SJSA1 (cell line): ENCODE data around the gene SIL1. TPM values are rescaled to one million over a fixed set of nuclear protein-coding genes. Genes with fewer than 3 reads are reported as not detected.
"Not testable (repeated sequence)": the region's sequence is repeated elsewhere in the genome, so short reads cannot be mapped to it uniquely, and the experiment has no call there.

ENCODE experiments used
- DNase-seq, 2 experiments: peaks; one replicate each; pipeline ENCODE4 v3.0.0-alpha.2; 2015 to 2020; ENCODE audit warnings: low spot score in 2 of 2, low read depth in 1 of 2
- H3K27ac ChIP-seq: fragments of 250-450 bp; sonication (Bioruptor Pico); 2 replicates; pipeline ENCODE4 v1.5.1; 2020; ENCODE audit warnings: mild to moderate bottlenecking, moderate library complexity
- H3K27me3 ChIP-seq: fragments of 250-450 bp; sonication (Bioruptor Pico); replicated peaks from 2 replicates; pipeline ENCODE4 v1.5.1; 2020; ENCODE audit warnings: mild to moderate bottlenecking, moderate library complexity
- H3K36me3 ChIP-seq: fragments of 250-450 bp; sonication (Bioruptor Pico); 2 replicates; pipeline ENCODE4 v1.5.1; 2020; ENCODE audit warnings: mild to moderate bottlenecking
- H3K4me1 ChIP-seq: fragments of 250-450 bp; sonication (Bioruptor Pico); replicated peaks from 2 replicates; pipeline ENCODE4 v1.6.1; 2021; ENCODE audit warnings: mild to moderate bottlenecking
- H3K4me3 ChIP-seq: fragments of 250-450 bp; sonication (Bioruptor Pico); 2 replicates; pipeline ENCODE4 v1.5.1; 2020; ENCODE audit warnings: mild to moderate bottlenecking
- H3K9me3 ChIP-seq: fragments of 250-450 bp; sonication (Bioruptor Pico); replicated peaks from 2 replicates; pipeline ENCODE4 v1.5.1; 2020; ENCODE audit warnings: mild to moderate bottlenecking
- total RNA-seq: library from RNA; depleted of rRNA; stranded (reverse); fragments of >200 nt; shearing (Covaris generic); gene quantifications from 2 replicates; pipeline ENCODE4 v1.2.3, GENCODE V29; 2014

Gene SIL1
- total RNA-seq, 1 experiment from 2014 or later, result 58.2 TPM

DNA sequence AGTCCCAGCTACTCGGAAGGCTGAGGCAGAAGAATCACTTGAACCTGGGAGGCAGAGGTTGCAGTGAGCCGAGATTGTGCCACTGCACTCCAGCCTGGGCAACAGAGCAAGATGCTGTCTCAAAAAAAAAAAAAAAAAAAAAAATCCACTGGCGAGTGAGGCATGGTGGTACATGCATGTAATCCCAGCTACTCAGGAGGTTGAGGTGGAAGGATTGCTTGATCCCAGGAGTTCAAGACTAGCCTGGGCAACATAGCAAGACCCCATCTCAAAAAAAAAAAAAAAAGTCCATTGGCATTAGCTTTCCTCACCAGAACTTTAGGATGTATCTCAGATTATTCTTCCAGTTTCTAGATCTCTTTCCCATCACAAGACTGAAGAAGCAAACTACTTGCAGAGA lies 6.2 kb downstream of the SIL1 start:
- peaks cover 24% of the 10 kb centered on the region for H3K36me3 ChIP-seq
- not testable (repeated sequence) for H3K4me3 ChIP-seq, H3K27me3 ChIP-seq, H3K27ac ChIP-seq, DNase-seq, H3K9me3 ChIP-seq, H3K4me1 ChIP-seq

DNA sequence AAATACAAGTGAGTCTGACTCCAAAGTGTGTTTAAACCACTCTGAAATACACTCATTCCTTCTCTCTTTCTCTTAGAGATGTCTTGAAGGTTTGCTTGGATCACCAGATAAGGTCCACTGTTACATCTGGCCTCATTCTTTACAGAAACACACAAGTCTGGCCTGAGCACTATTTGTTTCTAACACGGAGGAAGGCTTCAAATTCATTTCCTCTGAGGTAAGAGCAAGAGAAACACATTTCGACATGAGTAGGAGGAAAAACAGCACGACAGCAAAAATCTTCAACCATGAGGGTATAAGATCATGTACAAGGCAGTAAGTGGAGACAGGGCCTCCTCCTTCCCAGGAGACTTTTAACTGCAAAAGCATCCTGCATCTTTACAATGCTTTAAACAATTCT lies 8.0 kb downstream of the SIL1 start:
- 0 out of 2 replicates have a peak, but pooled peaks cover 4% of the 10 kb centered on the region for H3K4me1 ChIP-seq
- no peaks in the 10 kb centered on the region for H3K27me3 ChIP-seq
- no peak for DNase-seq
- peaks cover 20% of the 10 kb centered on the region for H3K36me3 ChIP-seq
- no peak overlapping the region for H3K27ac ChIP-seq
- no peak overlapping the region for H3K4me3 ChIP-seq
- H3K9me3 ChIP-seq, result no peaks in the 10 kb centered on the region; the same call in 1 of the 2 replicates

DNA sequence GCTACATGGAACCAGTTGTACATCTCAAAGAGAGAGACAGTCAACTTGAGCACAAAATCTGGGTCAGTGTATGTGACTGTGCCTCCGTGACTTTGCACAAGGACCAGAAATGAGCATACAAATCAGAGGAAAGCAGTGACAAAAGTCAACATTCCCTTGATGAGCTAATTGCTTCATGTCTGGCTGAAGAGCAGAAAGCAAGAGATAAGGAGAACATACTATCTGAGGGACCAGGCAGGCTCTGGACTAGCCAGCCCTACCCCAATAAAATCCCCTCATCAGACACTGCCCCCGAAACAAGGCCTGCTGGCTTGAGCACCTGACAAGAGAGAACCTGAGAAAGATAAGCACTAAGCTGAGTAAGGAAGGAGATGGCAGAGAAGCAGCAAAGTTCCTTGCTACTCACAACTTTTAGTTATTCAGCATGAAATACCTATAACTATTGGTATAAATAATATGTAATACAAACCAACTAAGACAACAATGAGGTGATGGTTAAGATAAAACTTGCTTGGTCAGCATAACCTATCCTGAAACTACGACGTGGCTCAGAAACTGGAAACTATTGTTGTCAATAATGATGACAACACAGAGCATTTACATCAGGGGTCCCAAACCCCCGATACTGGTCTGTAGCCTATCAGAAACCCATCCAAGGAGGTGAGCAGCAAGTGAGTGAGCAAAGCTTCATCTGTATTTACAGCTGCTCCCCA lies 9.5 kb downstream of the SIL1 start:
- Histone ChIP-seq H3K4me3 (no peak overlapping the region), H3K9me3 (no peaks in the 10 kb centered on the region; the same call in 1 of the 2 replicates), H3K27ac (no peak overlapping the region), H3K36me3 (peaks cover 20% of the 10 kb centered on the region), H3K4me1 (0 out of 2 replicates have a peak, but pooled peaks cover 4% of the 10 kb centered on the region), H3K27me3 (no peaks in the 10 kb centered on the region)
- DNase-seq, result no peak

DNA sequence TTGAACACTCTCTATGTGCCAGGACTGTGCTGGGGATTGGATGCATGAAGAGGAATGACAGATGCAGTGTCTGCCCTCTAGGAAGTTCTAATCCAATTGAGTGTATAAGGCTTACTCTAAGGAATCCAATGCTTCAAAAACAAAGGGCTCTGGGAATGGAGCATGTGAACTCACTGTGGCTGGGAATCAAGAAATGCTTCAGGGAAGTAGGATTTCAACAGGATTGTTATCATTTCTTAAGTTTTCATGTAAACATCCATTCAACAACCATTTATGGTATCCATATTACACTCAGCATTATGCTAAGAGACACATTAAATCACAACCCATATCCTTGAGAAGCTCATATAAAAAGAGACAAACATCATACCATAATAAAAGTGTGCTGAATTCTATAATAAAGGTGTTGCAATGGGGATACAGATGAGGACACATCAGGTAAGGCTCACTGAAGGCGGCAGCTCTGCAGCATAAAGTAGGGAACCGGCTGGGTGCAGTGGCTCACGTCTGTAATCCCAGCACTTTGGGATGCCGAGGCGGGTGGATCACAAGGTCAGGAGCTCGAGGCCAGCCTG lies 11.3 kb downstream of the SIL1 start:
- Histone ChIP-seq H3K9me3 (no peaks in the 10 kb centered on the region; the same call in 1 of the 2 replicates), H3K4me1 (0 out of 2 replicates have a peak, but pooled peaks cover 4% of the 10 kb centered on the region), H3K27ac (no peak overlapping the region), H3K27me3 (no peaks in the 10 kb centered on the region), H3K4me3 (no peak overlapping the region), H3K36me3 (peaks cover 20% of the 10 kb centered on the region)
- no peak for DNase-seq

DNA sequence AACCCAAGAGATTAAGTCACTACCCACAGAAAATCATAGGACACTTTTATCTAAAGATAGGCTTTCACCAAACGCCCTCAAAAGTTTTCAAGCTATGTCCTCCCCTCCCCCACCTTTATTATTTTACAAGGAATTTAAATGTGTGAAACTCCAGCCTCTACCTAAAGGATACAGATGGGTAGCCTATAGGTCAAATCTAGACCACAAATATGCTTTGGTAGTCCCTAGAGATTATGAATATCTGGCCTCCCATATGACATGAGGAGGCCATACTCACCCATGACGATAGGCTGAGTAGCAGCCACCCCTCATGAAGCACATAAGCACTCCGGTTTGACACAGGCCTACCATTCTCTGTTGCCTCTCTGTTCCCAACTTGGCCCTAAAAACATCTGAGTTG lies 11.9 kb downstream of the SIL1 start:
- no peaks in the 10 kb centered on the region; the same call in 1 of the 2 replicates for H3K9me3 ChIP-seq
- no peak overlapping the region for H3K27ac ChIP-seq
- peaks cover 20% of the 10 kb centered on the region for H3K36me3 ChIP-seq
- DNase-seq, result no peak
- no peaks in the 10 kb centered on the region for H3K27me3 ChIP-seq
- H3K4me1 ChIP-seq, result 0 out of 2 replicates have a peak, but pooled peaks cover 4% of the 10 kb centered on the region
- no peak overlapping the region for H3K4me3 ChIP-seq

DNA sequence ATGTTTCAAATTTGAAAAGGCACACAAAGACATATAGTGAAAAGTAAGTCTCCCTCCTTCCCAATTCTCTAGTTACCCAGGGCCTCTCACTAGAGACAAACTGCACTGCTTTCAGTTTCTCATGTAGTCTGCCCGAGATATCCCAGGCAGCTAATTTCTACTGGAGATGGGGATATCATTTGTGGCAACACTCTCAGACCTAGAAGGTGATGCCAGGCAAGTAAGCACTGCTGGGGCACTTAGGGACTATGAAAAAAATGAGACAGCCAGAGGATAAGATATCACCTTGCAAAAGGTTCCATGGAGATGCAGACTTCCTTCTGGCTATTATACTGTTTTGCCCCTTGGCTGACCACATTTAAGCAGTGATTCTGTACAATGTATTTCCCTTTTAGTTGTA lies 12.6 kb downstream of the SIL1 start:
- no peak for DNase-seq

DNA sequence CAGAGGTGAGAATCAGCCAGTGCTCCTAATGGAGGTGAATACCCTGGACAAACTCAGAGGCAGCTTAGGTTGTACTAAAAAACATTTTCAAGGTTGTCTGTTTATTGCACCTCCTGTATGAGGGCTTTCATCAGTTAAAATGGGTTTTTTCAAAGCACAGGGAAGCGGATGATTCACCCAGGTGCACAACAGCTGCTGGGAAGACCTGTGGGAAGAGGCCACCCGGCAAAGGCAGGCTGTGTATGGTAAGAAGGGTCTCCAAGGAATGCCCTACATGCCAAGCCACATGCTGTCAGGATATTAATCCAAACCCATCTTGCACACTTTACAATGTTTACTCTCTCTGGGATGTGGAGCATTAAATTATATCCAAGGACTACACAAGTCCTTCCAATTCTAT lies 14.7 kb downstream of the SIL1 start:
- no peaks in the 10 kb centered on the region for H3K27me3 ChIP-seq
- H3K4me1 ChIP-seq, result 0 out of 2 replicates have a peak, but pooled peaks cover 4% of the 10 kb centered on the region
- DNase-seq, result no peak
- no peaks in the 10 kb centered on the region for H3K9me3 ChIP-seq
- H3K4me3 ChIP-seq, result no peak overlapping the region
- H3K36me3 ChIP-seq, result peaks cover 8% of the 10 kb centered on the region; the same call in 1 of the 2 replicates
- H3K27ac ChIP-seq, result no peak overlapping the region

More for the DNA sequence above, 12.6 kb downstream of the SIL1 start:
- 0 out of 2 replicates have a peak, but pooled peaks cover 4% of the 10 kb centered on the region for H3K4me1 ChIP-seq
- no peaks in the 10 kb centered on the region for H3K27me3 ChIP-seq
- no peak overlapping the region for H3K4me3 ChIP-seq
- no peaks in the 10 kb centered on the region; the same call in 1 of the 2 replicates for H3K9me3 ChIP-seq
- H3K36me3 ChIP-seq, result peaks cover 17% of the 10 kb centered on the region
- no peak overlapping the region for H3K27ac ChIP-seq

DNA sequence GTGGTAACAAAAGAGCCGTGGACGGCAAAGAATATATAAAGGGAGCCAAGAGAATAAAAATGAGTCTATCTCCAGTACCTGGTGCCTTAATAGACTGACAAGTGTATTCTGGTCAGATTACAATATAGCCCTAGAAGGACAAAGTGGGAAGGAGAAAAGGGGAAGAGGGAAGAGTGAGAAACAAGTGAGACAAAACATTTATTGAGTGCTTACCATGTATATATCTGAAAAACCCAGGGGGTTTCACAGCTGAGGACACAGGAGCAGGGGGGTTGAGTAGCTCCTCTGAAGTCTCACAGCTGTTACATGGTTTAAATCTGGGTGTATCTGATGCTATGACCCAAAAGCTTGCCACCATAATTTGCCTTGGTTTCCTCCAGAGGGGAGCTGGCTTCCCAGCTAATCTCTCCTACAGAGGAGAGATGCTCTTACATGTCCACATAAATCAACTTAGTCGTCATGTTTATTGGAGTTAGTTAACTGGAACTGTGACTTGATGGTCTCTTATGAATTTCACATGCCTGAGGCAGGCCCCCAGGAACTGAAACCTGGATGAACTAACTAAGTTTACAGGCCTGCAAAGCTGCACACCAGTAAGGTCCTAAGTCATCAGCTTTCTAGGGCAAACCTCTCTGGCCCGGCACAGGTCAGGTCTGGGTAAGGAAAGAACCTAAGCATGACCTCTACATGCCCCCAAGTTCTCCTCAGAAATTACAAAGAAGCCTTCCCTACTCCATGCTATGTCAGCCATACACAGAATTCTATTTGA lies 15.5 kb downstream of the SIL1 start:
- no peaks in the 10 kb centered on the region for H3K27me3 ChIP-seq
- H3K36me3 ChIP-seq, result peaks cover 8% of the 10 kb centered on the region; the same call in 1 of the 2 replicates
- H3K9me3 ChIP-seq, result no peaks in the 10 kb centered on the region
- H3K27ac ChIP-seq, result no peak overlapping the region
- no peak overlapping the region for H3K4me3 ChIP-seq
- no peak for DNase-seq
- H3K4me1 ChIP-seq, result 0 out of 2 replicates have a peak, but pooled peaks cover 4% of the 10 kb centered on the region

DNA sequence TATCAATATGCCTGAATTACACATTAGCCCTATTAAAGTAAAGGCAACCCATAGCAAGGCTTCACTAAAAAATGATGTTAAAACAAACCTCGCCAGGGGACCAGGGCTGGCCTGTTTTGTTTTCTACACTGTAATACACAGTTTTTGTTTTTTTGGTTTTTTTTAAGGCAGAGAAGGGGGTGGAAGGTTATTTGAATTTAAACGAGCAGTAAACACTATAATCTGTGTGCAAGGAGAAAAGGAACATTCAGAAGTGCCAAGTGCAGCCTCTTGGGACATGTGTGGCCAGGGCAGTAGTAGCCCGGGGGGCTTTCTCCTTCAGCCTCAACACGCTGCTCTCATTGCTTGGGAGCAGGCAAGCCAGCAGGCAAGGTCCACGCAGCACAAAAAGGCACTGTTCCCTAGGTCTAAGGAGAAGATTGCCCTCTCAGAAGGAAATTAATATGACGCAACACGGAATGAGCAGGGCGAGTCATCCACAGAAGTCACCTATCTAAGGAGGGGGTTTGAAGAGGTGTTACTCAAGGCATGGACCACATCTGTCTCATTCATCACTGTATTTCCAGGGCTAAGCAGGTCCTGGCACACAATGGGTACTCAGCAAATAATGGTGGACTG lies 16.2 kb downstream of the SIL1 start:
- no peak for DNase-seq
- H3K36me3 ChIP-seq, result peaks cover 7% of the 10 kb centered on the region; the same call in 1 of the 2 replicates
- no peaks in the 10 kb centered on the region for H3K27me3 ChIP-seq
- H3K4me3 ChIP-seq, result no peak overlapping the region
- no peak overlapping the region for H3K27ac ChIP-seq
- no peaks in the 10 kb centered on the region for H3K9me3 ChIP-seq
- 0 out of 2 replicates have a peak, but pooled peaks cover 4% of the 10 kb centered on the region for H3K4me1 ChIP-seq

DNA sequence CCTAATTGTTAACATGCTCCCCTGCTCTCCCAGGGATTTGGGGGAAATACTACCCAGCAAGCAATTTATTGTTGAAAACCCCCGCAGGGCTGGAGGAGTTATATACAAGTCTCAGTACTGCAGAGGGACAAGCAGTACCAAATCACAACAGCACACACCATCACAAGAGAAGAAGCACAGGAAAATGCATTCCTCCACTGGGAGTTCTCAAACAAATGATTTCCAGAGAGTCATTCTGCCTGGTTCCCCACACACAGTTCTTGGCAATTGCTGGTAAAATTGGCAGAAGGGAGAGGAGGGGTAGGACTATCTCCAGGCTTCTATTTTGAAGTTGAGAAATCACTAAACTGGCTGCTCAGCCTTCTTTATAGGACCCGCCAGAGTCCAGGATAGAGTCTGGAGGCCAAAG lies 16.8 kb downstream of the SIL1 start:
- Histone ChIP-seq H3K9me3 (no peaks in the 10 kb centered on the region), H3K27ac (no peak overlapping the region), H3K4me3 (no peak overlapping the region), H3K27me3 (no peaks in the 10 kb centered on the region), H3K36me3 (peaks cover under 1% of the 10 kb centered on the region; the same call in 1 of the 2 replicates), H3K4me1 (no peaks in the 10 kb centered on the region)
- DNase-seq, result no peak

DNA sequence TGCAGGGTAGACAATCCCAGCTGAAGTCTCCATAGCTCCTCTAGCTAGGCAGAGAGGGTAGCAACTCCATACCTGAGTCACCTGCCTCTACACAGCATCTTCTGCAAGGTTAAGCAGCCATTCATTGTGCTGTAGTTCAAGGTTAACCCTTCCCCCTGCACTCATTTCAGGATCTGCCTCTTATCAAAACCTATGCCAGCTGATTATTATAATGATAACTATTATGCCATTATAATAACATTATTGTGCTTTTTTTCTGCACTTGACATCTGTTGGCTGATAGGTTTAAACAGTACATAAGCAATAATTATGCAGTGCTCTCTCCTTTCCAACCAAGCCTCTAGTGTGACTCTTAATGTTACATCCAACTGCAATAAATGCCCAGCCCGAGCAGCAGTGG lies 17.3 kb downstream of the SIL1 start:
- Histone ChIP-seq H3K27ac (no peak overlapping the region), H3K27me3 (no peaks in the 10 kb centered on the region), H3K4me3 (no peak overlapping the region), H3K4me1 (no peaks in the 10 kb centered on the region), H3K9me3 (no peaks in the 10 kb centered on the region), H3K36me3 (no peaks in the 10 kb centered on the region)
- DNase-seq, result no peak

DNA sequence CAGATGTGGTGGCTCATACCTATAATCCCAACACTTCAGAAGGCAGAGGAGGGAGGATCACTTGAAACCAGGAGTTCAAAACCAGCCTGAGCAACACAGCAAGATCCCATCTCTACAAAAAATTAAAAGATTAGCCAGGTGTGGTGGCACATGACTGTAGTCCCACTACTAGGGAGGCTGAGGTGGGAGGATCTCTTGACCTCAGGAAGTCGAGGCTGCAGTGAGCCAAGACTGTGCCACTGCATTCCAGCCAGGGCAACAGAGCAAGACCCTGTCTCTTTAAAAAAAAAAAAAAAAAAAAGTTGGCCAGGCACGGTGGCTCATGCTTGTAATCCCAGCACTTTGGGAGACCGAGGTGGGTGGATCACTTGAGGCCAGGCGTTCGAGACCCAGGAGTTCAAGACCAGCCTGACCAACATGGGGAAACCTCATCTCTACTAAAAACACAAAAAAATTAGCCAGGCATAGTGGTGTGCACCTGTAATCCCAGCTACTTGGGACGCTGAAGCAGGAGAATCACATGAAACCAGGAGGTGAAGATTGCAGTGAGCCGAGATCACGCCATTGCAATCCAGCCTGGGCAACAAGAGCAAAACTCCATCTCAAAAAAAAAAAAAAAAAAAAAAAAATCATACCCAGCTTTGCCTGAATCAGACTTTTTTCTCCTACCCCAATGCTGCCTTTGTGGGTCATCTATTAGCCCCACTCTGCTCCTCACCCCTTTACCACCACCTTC lies 18.2 kb downstream of the SIL1 start:
- H3K27ac ChIP-seq, H3K4me1 ChIP-seq, H3K27me3 ChIP-seq: not testable (repeated sequence)

DNA sequence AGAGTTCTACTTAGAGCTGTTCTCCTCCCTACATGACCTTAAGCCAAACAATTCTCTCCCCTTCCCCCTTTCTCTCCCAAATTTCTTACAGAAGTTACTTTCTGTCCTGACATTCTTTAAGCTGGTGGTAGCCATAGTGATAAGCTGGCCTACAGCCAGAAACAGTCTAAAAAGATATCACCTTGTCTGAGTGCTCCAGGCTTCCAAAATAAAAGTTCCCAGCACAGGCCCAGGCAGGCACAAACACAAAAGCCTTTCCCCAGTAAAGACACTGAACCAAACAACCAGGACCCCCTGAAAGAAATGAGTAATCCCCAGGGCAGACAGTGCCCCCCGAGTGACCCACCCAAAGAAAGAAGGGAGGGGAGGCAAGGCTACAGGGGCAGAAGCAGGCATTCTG lies 19.2 kb downstream of the SIL1 start:
- no peak overlapping the region for H3K27ac ChIP-seq
- no peaks in the 10 kb centered on the region for H3K4me1 ChIP-seq
- H3K4me3 ChIP-seq, result no peak overlapping the region
- no peaks in the 10 kb centered on the region for H3K9me3 ChIP-seq
- no peaks in the 10 kb centered on the region for H3K36me3 ChIP-seq
- no peak for DNase-seq
- H3K27me3 ChIP-seq, result no peaks in the 10 kb centered on the region

More for the DNA sequence above, 18.2 kb downstream of the SIL1 start:
- H3K9me3 ChIP-seq, DNase-seq, H3K36me3 ChIP-seq, H3K4me3 ChIP-seq: not testable (repeated sequence)
